Coronary artery (tissue), 2 donors: Measurements from ENCODE around the gene PPP3CA.

Experiments used
- DNase-seq: peaks from one replicate; pipeline ENCODE4 v3.0.0-alpha.2; 2017; ENCODE audit warnings: low spot score
- H3K27ac ChIP-seq, 2 donors: fragments of 200-600 bp; sonication (generic); one replicate each; pipeline ENCODE4 v1.5.1; 2016 to 2019
- H3K4me3 ChIP-seq: fragments of 200-600 bp; sonication (generic); 2 replicates; pipeline ENCODE4 v1.5.1; 2016; ENCODE audit warnings: mild to moderate bottlenecking, moderate library complexity
- TF ChIP-seq, protein P1 (sequence below): fragments of 200-600 bp; sonication (generic); IDR thresholded peaks from one replicate; pipeline ENCODE4 v1.5.1; 2019; ENCODE audit warnings: antibody characterized with exemption

Gene PPP3CA

GRCh38 chr4:101251261-101251660, 96.1 kb downstream of the PPP3CA start:
- DNase-seq = no peak
- Histone ChIP-seq H3K27ac (no peak overlapping the region), H3K4me3 (no peak overlapping the region)
- TF ChIP-seq, protein P1, sequence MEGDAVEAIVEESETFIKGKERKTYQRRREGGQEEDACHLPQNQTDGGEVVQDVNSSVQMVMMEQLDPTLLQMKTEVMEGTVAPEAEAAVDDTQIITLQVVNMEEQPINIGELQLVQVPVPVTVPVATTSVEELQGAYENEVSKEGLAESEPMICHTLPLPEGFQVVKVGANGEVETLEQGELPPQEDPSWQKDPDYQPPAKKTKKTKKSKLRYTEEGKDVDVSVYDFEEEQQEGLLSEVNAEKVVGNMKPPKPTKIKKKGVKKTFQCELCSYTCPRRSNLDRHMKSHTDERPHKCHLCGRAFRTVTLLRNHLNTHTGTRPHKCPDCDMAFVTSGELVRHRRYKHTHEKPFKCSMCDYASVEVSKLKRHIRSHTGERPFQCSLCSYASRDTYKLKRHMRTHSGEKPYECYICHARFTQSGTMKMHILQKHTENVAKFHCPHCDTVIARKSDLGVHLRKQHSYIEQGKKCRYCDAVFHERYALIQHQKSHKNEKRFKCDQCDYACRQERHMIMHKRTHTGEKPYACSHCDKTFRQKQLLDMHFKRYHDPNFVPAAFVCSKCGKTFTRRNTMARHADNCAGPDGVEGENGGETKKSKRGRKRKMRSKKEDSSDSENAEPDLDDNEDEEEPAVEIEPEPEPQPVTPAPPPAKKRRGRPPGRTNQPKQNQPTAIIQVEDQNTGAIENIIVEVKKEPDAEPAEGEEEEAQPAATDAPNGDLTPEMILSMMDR = no peak

DNA sequence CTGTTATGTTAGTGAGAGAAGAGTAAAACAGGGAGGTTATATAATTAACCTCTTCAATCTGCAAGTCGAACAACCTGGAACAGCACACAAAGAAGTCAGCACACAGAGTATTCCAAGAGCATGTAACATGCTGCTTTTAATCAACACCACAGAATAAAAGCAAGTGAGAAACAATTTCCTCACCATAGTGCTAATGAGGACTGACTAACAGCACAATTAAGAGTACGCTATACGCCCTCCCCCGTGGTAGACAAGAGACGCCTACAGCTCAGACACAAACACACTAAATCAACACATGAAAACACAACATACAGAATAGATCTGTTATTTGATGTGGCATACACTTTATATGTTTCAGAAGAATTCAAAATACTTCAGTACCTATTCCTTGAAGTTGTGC, 103.0 kb downstream of the PPP3CA start:
- Histone ChIP-seq H3K4me3 (no peak overlapping the region), H3K27ac (no peak overlapping the region)
- no peak for DNase-seq
- TF ChIP-seq, protein P1 = no peak

DNA sequence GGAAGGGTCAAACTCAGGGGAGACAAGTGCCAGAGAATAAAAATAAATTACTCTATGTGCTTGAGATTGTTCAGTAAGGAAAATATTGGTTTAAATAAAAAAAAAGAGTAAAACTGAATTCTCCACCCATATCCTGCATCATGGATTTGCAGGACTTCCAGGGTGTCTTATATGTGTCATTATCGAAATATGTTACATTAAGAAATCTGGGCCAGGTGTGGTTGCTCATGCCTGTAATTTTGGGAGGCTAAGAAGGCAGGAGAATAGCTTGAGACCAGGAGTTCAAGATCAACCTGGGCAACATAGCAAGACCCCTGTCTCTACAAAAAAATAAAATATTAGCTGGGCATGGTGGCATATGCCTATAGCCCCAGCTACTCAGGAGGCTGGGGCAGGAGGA, 104.9 kb downstream of the PPP3CA start:
- TF ChIP-seq, protein P1 = no peak
- H3K27ac ChIP-seq = no peak overlapping the region
- DNase-seq = no peak
- no peak overlapping the region for H3K4me3 ChIP-seq

DNA sequence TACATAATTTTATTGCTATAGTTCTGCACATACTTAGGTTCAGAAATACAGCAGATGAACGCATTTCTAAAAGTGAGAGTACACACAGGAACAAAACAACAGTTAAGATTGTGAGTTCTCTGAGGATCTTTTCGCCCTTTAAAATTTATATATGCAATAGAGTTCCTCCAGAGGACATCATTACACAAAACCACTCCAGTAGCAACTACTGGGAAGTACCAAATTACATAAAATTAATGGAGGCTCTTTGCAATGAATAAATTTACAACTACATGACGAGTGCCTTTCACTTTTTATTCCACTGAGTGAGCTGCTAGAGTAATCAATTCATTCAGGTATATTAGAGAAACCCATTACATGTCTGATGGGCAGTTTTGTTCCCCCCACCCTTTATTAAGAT, 107.2 kb downstream of the PPP3CA start:
- TF ChIP-seq, protein P1 = no peak
- Histone ChIP-seq H3K27ac (no peak overlapping the region), H3K4me3 (no peak overlapping the region)
- no peak for DNase-seq

DNA sequence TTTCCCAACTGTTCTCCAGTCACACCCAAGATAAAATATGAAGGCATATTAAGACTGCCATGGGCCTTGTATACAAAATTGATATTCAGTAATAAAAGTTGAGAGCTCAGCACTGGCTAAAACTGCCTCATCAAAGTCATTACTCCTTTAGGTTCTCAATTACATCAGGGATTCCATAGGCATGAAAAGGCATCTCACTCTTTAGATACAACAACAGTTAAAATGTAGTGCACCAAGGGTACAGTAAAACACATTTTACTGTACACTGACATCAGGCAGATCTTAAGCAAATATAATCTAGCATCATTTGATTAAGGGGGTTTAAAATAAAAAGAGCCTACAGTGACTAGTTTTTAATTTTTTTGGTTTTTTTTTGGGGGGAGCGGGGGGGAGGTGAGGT, 107.7 kb downstream of the PPP3CA start:
- no peak overlapping the region for H3K4me3 ChIP-seq
- H3K27ac ChIP-seq = no peak overlapping the region
- DNase-seq = no peak
- TF ChIP-seq, protein P1 = no peak

- DNase-seq = no peak
- TF ChIP-seq, protein P1 = no peak
- no peak overlapping the region for H3K4me3 ChIP-seq
- H3K27ac ChIP-seq = no peak overlapping the region
Observed at GRCh38 chr4:101238706-101239105, 108.6 kb downstream of the PPP3CA start.

DNA sequence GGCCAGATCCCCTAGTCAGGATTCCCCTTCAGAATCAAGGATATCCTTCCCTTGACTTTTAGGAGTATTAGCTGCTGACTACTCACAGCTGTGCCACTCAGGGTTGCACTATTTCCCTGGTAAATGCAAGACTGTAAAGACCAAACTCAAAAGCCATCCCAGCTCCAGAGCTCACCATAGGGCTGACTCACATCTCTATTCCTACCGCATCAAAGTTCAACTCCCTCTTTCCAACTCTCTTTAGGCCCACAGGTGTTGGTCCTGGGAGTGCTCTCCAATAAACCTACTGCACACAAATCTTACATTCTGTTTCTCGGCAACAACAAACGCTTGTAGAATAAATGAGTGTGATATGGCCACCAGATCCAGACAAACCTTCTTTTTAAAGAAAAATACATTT, 109.6 kb downstream of the PPP3CA start:
- DNase-seq = no peak
- no peak overlapping the region for H3K27ac ChIP-seq
- no peak overlapping the region for H3K4me3 ChIP-seq
- TF ChIP-seq, protein P1 = no peak
